T-cell (primary cell): ENCODE measurements around the gene SRGAP1. TPM values are rescaled to one million over a fixed set of nuclear protein-coding genes. Genes with fewer than 3 reads are reported as not detected.

ENCODE experiments used
- ATAC-seq, 4 experiments: fragments of 200-7000 bp in 3 of 4; fragments of 150-1000 bp in 1 of 4; cut with Tn5 transposase; replicated peaks in 1 of 4; 1 replicate in 3 of 4; 2 replicates in 1 of 4; pipeline ENCODE4 v1.10.0; 2021; ENCODE audit warnings: moderate library complexity in 3 of 4, mild to moderate bottlenecking in 2 of 4, moderate number of reproducible peaks in 1 of 4
- CTCF ChIA-PET, 2 donors: fragments of 300-600 bp; sonication (Branson Sonifier 250); formaldehyde crosslinking; loops; one replicate each; lab custom pipeline; 2022; ENCODE audit warnings: antibody characterized with exemption in 2 of 2; lab: Charles Lee
- POLR2A ChIA-PET, 2 donors: fragments of 300-600 bp; sonication (Branson Sonifier 250); formaldehyde crosslinking; loops; one replicate each; lab custom pipeline; 2022; ENCODE audit warnings: antibody characterized with exemption in 2 of 2; lab: Charles Lee
- DNase-seq, 35 experiments: peaks; one replicate each; pipeline versions ENCODE4 v3.0.0 to v3.0.0-alpha.2; 2013 to 2023
- H3K27ac ChIP-seq: one replicate; pipeline ENCODE4 v1.5.1; 2013; ENCODE audit warnings: low read length
- H3K27me3 ChIP-seq, 2 experiments: replicated peaks in 1 of 2; 1 replicate in 1 of 2; 2 replicates in 1 of 2; pipeline versions ENCODE4 v1.6.1 to v1.7.0; 2013; ENCODE audit warnings: low read length in 1 of 2, mixed read lengths in 1 of 2; ENCODE audit not compliant: control insufficient read depth in 2 of 2, insufficient read depth in 2 of 2; ENCODE audit errors: extremely low read depth in 1 of 2
- H3K36me3 ChIP-seq, 2 donors: 1 replicate in 1 of 2; 2 replicates in 1 of 2; pipeline versions ENCODE4 v1.6.1 to v1.7.0; 2013; ENCODE audit warnings: low read length in 1 of 2; ENCODE audit not compliant: control insufficient read depth in 2 of 2, insufficient read depth in 1 of 2; ENCODE audit errors: extremely low read depth in 1 of 2
- H3K4me1 ChIP-seq, 2 experiments: 1 replicate in 1 of 2; 2 replicates in 1 of 2; pipeline versions ENCODE4 v1.6.1 to v1.7.0; 2013; ENCODE audit warnings: low read length in 2 of 2, mixed read lengths in 1 of 2; ENCODE audit not compliant: insufficient read depth in 2 of 2, control insufficient read depth in 1 of 2; ENCODE audit errors: extremely low read depth in 1 of 2
- H3K4me3 ChIP-seq, 2 donors: 1 replicate in 1 of 2; 2 replicates in 1 of 2; pipeline versions ENCODE4 v1.5.1 to v1.7.0; 2013; ENCODE audit warnings: mild to moderate bottlenecking in 2 of 2, low read length in 1 of 2, moderate library complexity in 1 of 2; ENCODE audit not compliant: control insufficient read depth in 1 of 2; ENCODE audit errors: extremely low read depth in 1 of 2
- H3K9me3 ChIP-seq: 2 replicates; pipeline ENCODE4 v1.7.0; 2013
- H3K27ac Mint-ChIP-seq, 2 donors: one replicate each; pipeline ENCODE4 v1.8.0; 2020 to 2021; ENCODE audit warnings: mild to moderate bottlenecking in 2 of 2, mixed read lengths in 2 of 2
- H3K27me3 Mint-ChIP-seq, 2 donors: one replicate each; pipeline ENCODE4 v1.8.0; 2021 to 2022; ENCODE audit warnings: mixed read lengths in 2 of 2
- H3K36me3 Mint-ChIP-seq: one replicate; pipeline ENCODE4 v1.8.0; 2021; ENCODE audit warnings: mixed read lengths
- H3K4me1 Mint-ChIP-seq, 3 donors: one replicate each; pipeline ENCODE4 v1.8.0; 2020 to 2022; ENCODE audit warnings: mixed read lengths in 3 of 3, mild to moderate bottlenecking in 1 of 3
- H3K4me3 Mint-ChIP-seq, 3 donors: one replicate each; pipeline ENCODE4 v1.8.0; 2020 to 2022; ENCODE audit warnings: mild to moderate bottlenecking in 3 of 3, mixed read lengths in 3 of 3, moderate library complexity in 3 of 3
- H3K9me3 Mint-ChIP-seq, 3 donors: one replicate each; pipeline ENCODE4 v1.8.0; 2020 to 2022; ENCODE audit warnings: mixed read lengths in 3 of 3
- WGBS: methylation state at CpG from one replicate; pipeline ENCODE4 v1.1.5; 2013; ENCODE audit warnings: missing lambda C conversion rate; ENCODE audit not compliant: insufficient coverage; 5-methylcytosine and 5-hydroxymethylcytosine counted together
- total RNA-seq, 35 experiments: library from RNA in 6 of 35; stranded (reverse) in 6 of 35; fragments of 120-200 nt in 1 of 35; gene quantifications; one replicate each; pipeline versions ENCODE4 v1.2.1 to v1.2.4 and lab custom pipeline; 2013 to 2026

The SRGAP1 gene
- total RNA-seq, 5 donors from 2014 or later (not counting 1 experiment from before 2014, with no cell fraction given) = 0.07 to 0.38 (median 0.17) TPM; not detected in 1

- CTCF ChIA-PET = no interaction called here
- WGBS = 20% methylated on average over 1 of the region's 4 CpGs
- no peaks in the 10 kb centered on the region for H3K4me1 Mint-ChIP-seq
Measured at GRCh38 chr12:64085996-64086395, 241.5 kb downstream of the SRGAP1 start.

GRCh38 chr12:64086946-64087345, 242.4 kb downstream of the SRGAP1 start:
- H3K27me3 ChIP-seq = no peaks in the 10 kb centered on the region
- H3K36me3 ChIP-seq = no peaks in the 10 kb centered on the region
- DNase-seq (no peak), ATAC-seq (no peak)
- Mint-ChIP-seq H3K27me3 (peaks cover 3 to 16% of the 10 kb centered on the region in 2 donors), H3K9me3 (no peaks in the 10 kb centered on the region), H3K4me1 (no peaks in the 10 kb centered on the region), H3K36me3 (no peaks in the 10 kb centered on the region), H3K4me3 (no peak overlapping the region), H3K27ac (no peak overlapping the region)
- CTCF ChIA-PET = no interaction called here
- no peaks in the 10 kb centered on the region for H3K9me3 ChIP-seq
- POLR2A ChIA-PET = no interaction called here
- H3K27ac ChIP-seq = no peak overlapping the region
- no peaks in the 10 kb centered on the region for H3K4me1 ChIP-seq
- H3K4me3 ChIP-seq = no peak overlapping the region
- no CpG with 5 or more reads among the region's 4 CpGs for WGBS

More at GRCh38 chr12:64085996-64086395, 241.5 kb downstream of the SRGAP1 start:
- H3K36me3 ChIP-seq = no peaks in the 10 kb centered on the region
- no peak overlapping the region for H3K27ac ChIP-seq
- POLR2A ChIA-PET = interaction anchor here in 1 of 2 donors (0.5 kb wide), 1 partner anchor 34 kb away, joined by 4 read pairs; no protein-coding TSS in a partner anchor
- H3K4me1 ChIP-seq = no peaks in the 10 kb centered on the region
- H3K4me3 ChIP-seq = no peak overlapping the region
- Mint-ChIP-seq H3K36me3 (no peaks in the 10 kb centered on the region), H3K4me3 (no peak overlapping the region), H3K27ac (no peak overlapping the region), H3K27me3 (peaks cover 0 to 14% of the 10 kb centered on the region in 2 donors), H3K9me3 (no peaks in the 10 kb centered on the region)
- H3K9me3 ChIP-seq = no peaks in the 10 kb centered on the region
- H3K27me3 ChIP-seq = no peaks in the 10 kb centered on the region
- no peak for ATAC-seq
- DNase-seq = no peak

GRCh38 chr12:64087761-64088160, 243.3 kb downstream of the SRGAP1 start:
- H3K9me3 Mint-ChIP-seq = no peaks in the 10 kb centered on the region
- no peak overlapping the region for H3K27ac ChIP-seq
- H3K4me1 ChIP-seq = no peaks in the 10 kb centered on the region
- H3K4me3 Mint-ChIP-seq = no peak overlapping the region
- no peak overlapping the region for H3K4me3 ChIP-seq
- no peaks in the 10 kb centered on the region for H3K4me1 Mint-ChIP-seq
- H3K9me3 ChIP-seq = no peaks in the 10 kb centered on the region
- peaks cover 3 to 16% of the 10 kb centered on the region in 2 donors for H3K27me3 Mint-ChIP-seq
- DNase-seq = no peak
- no peak overlapping the region for H3K27ac Mint-ChIP-seq
- H3K27me3 ChIP-seq = no peaks in the 10 kb centered on the region
- no CpG with 5 or more reads among the region's 2 CpGs for WGBS
- no peaks in the 10 kb centered on the region for H3K36me3 Mint-ChIP-seq
- ATAC-seq = no peak
- POLR2A ChIA-PET = no interaction called here
- CTCF ChIA-PET = no interaction called here
- H3K36me3 ChIP-seq = no peaks in the 10 kb centered on the region

GRCh38 chr12:64088431-64089349, 244.2 kb downstream of the SRGAP1 start:
- whole genome bisulfite sequencing = 65% methylated on average over 9 of the region's 12 CpGs
- Histone ChIP-seq H3K27me3 (no peaks in the 10 kb centered on the region), H3K27ac (no peak overlapping the region), H3K9me3 (no peaks in the 10 kb centered on the region), H3K4me1 (no peaks in the 10 kb centered on the region), H3K4me3 (no peak overlapping the region), H3K36me3 (no peaks in the 10 kb centered on the region)
- CTCF ChIA-PET = no interaction called here
- POLR2A ChIA-PET = no interaction called here
- Mint-ChIP-seq H3K27me3 (peaks cover 3 to 16% of the 10 kb centered on the region in 2 donors), H3K9me3 (no peaks in the 10 kb centered on the region), H3K4me3 (no peak overlapping the region), H3K4me1 (no peaks in the 10 kb centered on the region), H3K36me3 (no peaks in the 10 kb centered on the region), H3K27ac (no peak overlapping the region)
- no peak for DNase-seq
- ATAC-seq = no peak

- H3K4me3 Mint-ChIP-seq = no peak overlapping the region
- Histone ChIP-seq H3K27me3 (no peaks in the 10 kb centered on the region), H3K36me3 (no peaks in the 10 kb centered on the region), H3K9me3 (no peaks in the 10 kb centered on the region), H3K4me3 (no peak overlapping the region), H3K4me1 (no peaks in the 10 kb centered on the region), H3K27ac (no peak overlapping the region)
- no peaks in the 10 kb centered on the region for H3K4me1 Mint-ChIP-seq
- H3K9me3 Mint-ChIP-seq = no peaks in the 10 kb centered on the region
- no peaks in the 10 kb centered on the region for H3K36me3 Mint-ChIP-seq
- DNase-seq (no peak), ATAC-seq (no peak)
- peaks cover 3 to 16% of the 10 kb centered on the region in 2 donors for H3K27me3 Mint-ChIP-seq
- ChIA-PET CTCF (no interaction called here), POLR2A (no interaction called here)
- WGBS = no CpG with 5 or more reads among the region's 1 CpG
- H3K27ac Mint-ChIP-seq = no peak overlapping the region
Measured at GRCh38 chr12:64090047-64090446, 245.5 kb downstream of the SRGAP1 start.

GRCh38 chr12:64091186-64091585, 246.7 kb downstream of the SRGAP1 start:
- peaks cover 3 to 9% of the 10 kb centered on the region in 2 donors for H3K27me3 Mint-ChIP-seq
- no peaks in the 10 kb centered on the region for H3K4me1 ChIP-seq
- no peak for DNase-seq
- H3K36me3 Mint-ChIP-seq = no peaks in the 10 kb centered on the region
- no peak for ATAC-seq
- H3K36me3 ChIP-seq = no peaks in the 10 kb centered on the region
- H3K4me1 Mint-ChIP-seq = no peaks in the 10 kb centered on the region
- ChIA-PET CTCF (no interaction called here), POLR2A (no interaction called here)
- H3K4me3 Mint-ChIP-seq = no peak overlapping the region
- WGBS = no CpG with 5 or more reads among the region's 4 CpGs
- no peak overlapping the region for H3K4me3 ChIP-seq
- peaks cover 0 to 2% of the 10 kb centered on the region in 2 experiments for H3K27me3 ChIP-seq
- H3K27ac Mint-ChIP-seq = no peak overlapping the region
- H3K27ac ChIP-seq = no peak overlapping the region
- H3K9me3 ChIP-seq = no peaks in the 10 kb centered on the region
- H3K9me3 Mint-ChIP-seq = no peaks in the 10 kb centered on the region
